Endothelial cell of umbilical vein (primary cell): ENCODE results near the gene CFL2. TPM values are rescaled to one million over a fixed set of nuclear protein-coding genes. Genes with fewer than 3 reads are reported as not detected.

Experiments
- BruUV-seq: library from RNA; stranded (reverse); fragments of 400-500 nt; replicated peaks from 2 replicates; lab custom pipeline; 2021; lab: Mats Ljungman, UMichigan
- CTCF ChIA-PET: fragments of 300-600, 350-600 bp; sonication (Branson Sonifier 250); formaldehyde crosslinking; loops from one replicate; lab custom pipeline; 2021; ENCODE audit warnings: antibody characterized with exemption, inconsistent platforms; lab: Charles Lee
- POLR2A ChIA-PET: fragments of 300-600, 350-600 bp; sonication (Branson Sonifier 250); formaldehyde crosslinking; loops from one replicate; lab custom pipeline; 2021; ENCODE audit warnings: antibody characterized with exemption, inconsistent platforms; lab: Charles Lee
- DNase-seq: peaks from one replicate; pipeline ENCODE4 v3.0.0-alpha.2; 2011; ENCODE audit warnings: low read depth, low spot score
- FAIRE-seq: peaks from 2 replicates; lab custom pipeline; 2011; peaks lifted over from hg19 to GRCh38; lab: Jason Lieb, UNC
- H2AFZ ChIP-seq: 2 replicates; pipeline ENCODE4 v1.6.0; 2012; ENCODE audit warnings: low read depth, low read length, control low read depth, inconsistent platforms
- H3K27ac ChIP-seq: 2 replicates; pipeline ENCODE4 v1.5.1; 2011; ENCODE audit warnings: low read depth, mild to moderate bottlenecking, control low read depth, low read length, moderate library complexity; ENCODE audit not compliant: insufficient read depth
- H3K27me3 ChIP-seq, 2 experiments: 2 replicates each; pipeline versions ENCODE4 v1.6.0 to v1.6.1; 2011; ENCODE audit warnings: low read length in 2 of 2, mixed read lengths in 1 of 2; ENCODE audit not compliant: control insufficient read depth in 2 of 2, insufficient read depth in 2 of 2
- H3K36me3 ChIP-seq, 2 experiments: 2 replicates in 1 of 2; 3 replicates in 1 of 2; pipeline ENCODE4 v1.5.1; 2011; ENCODE audit warnings: low read length in 2 of 2, mild to moderate bottlenecking in 1 of 2, moderate library complexity in 1 of 2; ENCODE audit not compliant: control insufficient read depth in 2 of 2, insufficient read depth in 2 of 2; ENCODE audit errors: extremely low read depth in 1 of 2
- H3K4me1 ChIP-seq: 3 replicates; pipeline ENCODE4 v1.5.1; 2011; ENCODE audit warnings: mild to moderate bottlenecking, low read length; ENCODE audit not compliant: control insufficient read depth, insufficient read depth; ENCODE audit errors: extremely low read depth
- H3K4me2 ChIP-seq: 2 replicates; pipeline ENCODE4 v1.6.1; 2011; ENCODE audit warnings: low read length, control low read depth, mixed read lengths; ENCODE audit not compliant: insufficient read depth
- H3K4me3 ChIP-seq, 3 experiments: fragments of 200-600 bp in 1 of 3; sonication (generic), shearing (Covaris generic) in 1 of 3; replicated peaks in 1 of 3; 2 replicates each; pipeline ENCODE4 v1.5.1; 2011 to 2016; ENCODE audit warnings: control low read depth in 3 of 3, low read length in 3 of 3, mild to moderate bottlenecking in 2 of 3, inconsistent platforms in 1 of 3, low read depth in 1 of 3, moderate library complexity in 1 of 3; ENCODE audit not compliant: insufficient read depth in 1 of 3
- H3K79me2 ChIP-seq: 2 replicates; pipeline ENCODE4 v1.6.0; 2012; ENCODE audit warnings: low read length, inconsistent platforms; ENCODE audit not compliant: control insufficient read depth, insufficient read depth
- H3K9ac ChIP-seq: replicated peaks from 2 replicates; pipeline ENCODE3; 2011; ENCODE audit warnings: low read length, control low read depth; ENCODE audit not compliant: insufficient read depth; ENCODE audit errors: extremely low read depth
- H3K9me1 ChIP-seq: replicated peaks from 3 replicates; pipeline ENCODE4 v1.6.0; 2011; ENCODE audit warnings: mild to moderate bottlenecking, low read length; ENCODE audit not compliant: control insufficient read depth, insufficient read depth; ENCODE audit errors: extremely low read depth
- H3K9me3 ChIP-seq: replicated peaks from 2 replicates; pipeline ENCODE4 v1.5.1; 2012; ENCODE audit warnings: low read length, inconsistent platforms; ENCODE audit not compliant: control insufficient read depth, insufficient read depth
- H4K20me1 ChIP-seq: replicated peaks from 2 replicates; pipeline ENCODE3; 2011; ENCODE audit warnings: mild to moderate bottlenecking, low read length; ENCODE audit not compliant: control insufficient read depth, insufficient read depth; ENCODE audit errors: extremely low read depth
- CTCF ChIP-seq, 2 donors: IDR thresholded peaks; 1 replicate in 1 of 2; 2 replicates in 1 of 2; pipeline ENCODE4 v1.5.1; 2011; ENCODE audit warnings: low read length in 2 of 2, mild to moderate bottlenecking in 2 of 2, moderate library complexity in 2 of 2, control low read depth in 1 of 2, inconsistent platforms in 1 of 2, low read depth in 1 of 2; ENCODE audit not compliant: insufficient read depth in 1 of 2; ENCODE audit errors: extremely low read depth in 1 of 2
- EZH2 ChIP-seq: IDR thresholded peaks from 2 replicates; pipeline ENCODE4 v1.6.1; 2012; ENCODE audit warnings: borderline replicate concordance, low read depth, mild to moderate bottlenecking, moderate library complexity, low read length, inconsistent platforms; ENCODE audit not compliant: severe bottlenecking
- FOS ChIP-seq: IDR thresholded peaks from 2 replicates; pipeline ENCODE4 v1.6.1; 2011; ENCODE audit warnings: mild to moderate bottlenecking, low read length, moderate library complexity, borderline replicate concordance; ENCODE audit not compliant: insufficient read depth
- GATA2 ChIP-seq: IDR thresholded peaks from 2 replicates; pipeline ENCODE4 v1.7.0; 2011; ENCODE audit warnings: low read depth, mild to moderate bottlenecking, moderate library complexity, mixed read lengths, low read length; ENCODE audit not compliant: insufficient read length, insufficient read depth
- JUN ChIP-seq: IDR thresholded peaks from 2 replicates; pipeline ENCODE4 v1.6.1; 2011; ENCODE audit warnings: borderline replicate concordance, low read depth; ENCODE audit not compliant: insufficient read length, insufficient read depth
- MYC ChIP-seq: IDR thresholded peaks from one replicate; pipeline ENCODE4 v1.6.1; 2011; ENCODE audit warnings: mild to moderate bottlenecking, low read depth, low read length
- POLR2A ChIP-seq: IDR thresholded peaks from 2 replicates; pipeline ENCODE4 v1.6.1; 2012; ENCODE audit warnings: low read depth, mild to moderate bottlenecking, control low read depth, low read length
- dilution Hi-C: fragments of 300-500 bp; cut with MboI; formaldehyde crosslinking; loops from one replicate; pipeline ENCODE4 v1.15.0; 2019; ENCODE audit warnings: low sequenced_read_pairs; ENCODE audit not compliant: extremely low pct_ligation_motif_present
- intact Hi-C: fragments of 100-400 bp; cut with micrococcal nuclease; formaldehyde crosslinking; loops from one replicate; pipeline ENCODE4 v1.10.0; 2022
- polyA plus RNA-seq, 4 experiments: library from polyadenylated mRNA; depleted of rRNA in 3 of 4; stranded (reverse) in 3 of 4; unstranded in 1 of 4; fragments of >200 nt; gene quantifications; 2 replicates each; pipeline versions ENCODE4 v1.2.1 to v1.2.3, GENCODE V29; 2011 to 2012; ENCODE audit warnings: missing spikeins in 1 of 4
- total RNA-seq: library from RNA; stranded (reverse); gene quantifications from 2 replicates; pipeline ENCODE4 v1.2.3, GENCODE V29; 2021

CFL2 gene
- total and polyA plus RNA-seq, 2 donors (not counting 3 experiments of a cell fraction or from before 2014, with no cell fraction given): 42.8 to 98.1 TPM

GRCh38 chr14:34688470-34689206 is 25.8 kb downstream of the CFL2 start:
- DNase-seq (no peak), FAIRE-seq (no peak)
- Histone ChIP-seq H3K4me2 (no peak overlapping the region), H3K27ac (no peak overlapping the region), H4K20me1 (no peaks in the 10 kb centered on the region), H3K9me3 (no peaks in the 10 kb centered on the region), H3K27me3 (no peaks in the 10 kb centered on the region), H3K4me1 (no peaks in the 10 kb centered on the region), H3K4me3 (no peak overlapping the region), H3K9me1 (no peaks in the 10 kb centered on the region), H3K79me2 (no peaks in the 10 kb centered on the region), H3K9ac (no peak overlapping the region), H3K36me3 (no peaks in the 10 kb centered on the region), H2AFZ (no peak overlapping the region)
- ChIA-PET POLR2A (interaction anchor here (0.6 kb wide), 1 partner anchor 13 kb away, joined by 3 read pairs; no protein-coding TSS in a partner anchor), CTCF (interaction anchor here (1.1 to 6.1 kb wide), 3 partner anchors 15 to 34 kb away, joined by 3 to 28 read pairs (median 4); no protein-coding TSS in a partner anchor)
- TF ChIP-seq GATA2: no peak
- TF ChIP-seq MYC: no peak
- TF ChIP-seq FOS: no peak
- no peak for TF ChIP-seq JUN
- no peak for TF ChIP-seq CTCF (IDR thresholded peaks at IDR 0.05; ENCODE audit: extremely low read depth in 1 of 2, insufficient read depth in 1 of 2, low read depth in 1 of 2, low read length in 2 of 2)
- no peak for TF ChIP-seq POLR2A
- TF ChIP-seq EZH2: no peak
- BruUV-seq: no TSS peak
- dilution Hi-C loops: no loop called here
- intact Hi-C loops: no loop called here
